Activated naive CD4-positive, alpha-beta T cell treated with anti-CD3 and anti-CD28 coated beads, Interleukin-2, amount 50 U/mL, for 16 hours (primary cell): ENCODE results near the gene AIM2.

Experiments
- DNase-seq: peaks from one replicate; pipeline ENCODE4 v3.0.0-alpha.2; 2020

AIM2 gene

GRCh38 chr1:159014003-159014571 is 62.5 kb downstream of the AIM2 start:
- no peak for DNase-seq

GRCh38 chr1:159012495-159012894 is 64.1 kb downstream of the AIM2 start:
- peak; percentile 42 for DNase-seq
